HepG2 (cell line): ENCODE data around the gene TMEM141. TPM values are rescaled to one million over a fixed set of nuclear protein-coding genes. Genes with fewer than 3 reads are reported as not detected.
"Not testable (repeated sequence)": the region's sequence is repeated elsewhere in the genome, so short reads cannot be mapped to it uniquely, and the experiment has no call there.

Experiments
- AGO2 ChIP-seq: fragments of 200-400 bp; formaldehyde crosslinking; optimal IDR thresholded peaks from 2 replicates; pipeline ENCODE3; 2017; ENCODE audit warnings: mild to moderate bottlenecking, low read depth, low read length, moderate library complexity
- ARID4A ChIP-seq: sonication (generic); formaldehyde crosslinking; IDR thresholded peaks from 2 replicates; pipeline ENCODE4 v1.5.0; 2020; ENCODE audit warnings: mild to moderate bottlenecking, missing genetic modification reagents, borderline replicate concordance
- FOXC1 ChIP-seq: sonication (generic); formaldehyde crosslinking; IDR thresholded peaks from 2 replicates; pipeline ENCODE4 v1.8.0; 2022; ENCODE audit warnings: mild to moderate bottlenecking, missing genetic modification reagents, borderline replicate concordance
- FOXK1 ChIP-seq: sonication (generic); formaldehyde crosslinking; IDR thresholded peaks from 2 replicates; pipeline ENCODE4 v1.4.0; 2020; ENCODE audit warnings: low read depth, missing genetic modification reagents, borderline replicate concordance
- HINFP ChIP-seq: sonication (generic); formaldehyde crosslinking; IDR thresholded peaks from 2 replicates; pipeline ENCODE4 v1.4.0; 2020; ENCODE audit warnings: low read depth, mild to moderate bottlenecking, missing genetic modification reagents
- KAT8 ChIP-seq: IDR thresholded peaks from 2 replicates; pipeline ENCODE4 v1.6.1; 2016; ENCODE audit warnings: missing genetic modification reagents, missing compliant biosample characterization
- KDM1A ChIP-seq: IDR thresholded peaks from 2 replicates; pipeline ENCODE4 v1.6.1; 2016; ENCODE audit warnings: missing compliant biosample characterization
- MED1 ChIP-seq: sonication (generic); formaldehyde crosslinking; IDR thresholded peaks from 2 replicates; pipeline ENCODE4 v1.4.0; 2020; ENCODE audit warnings: missing genetic modification reagents
- NFYC ChIP-seq: IDR thresholded peaks from 2 replicates; pipeline ENCODE4 v1.6.1; 2016; ENCODE audit warnings: missing genetic modification reagents, missing compliant biosample characterization
- POLR2G ChIP-seq: fragments of 200-400 bp; formaldehyde crosslinking; IDR thresholded peaks from 2 replicates; pipeline ENCODE4 v1.6.1; 2018; ENCODE audit warnings: mild to moderate bottlenecking, low read depth, low read length, moderate library complexity
- REPIN1 ChIP-seq: sonication (generic); formaldehyde crosslinking; IDR thresholded peaks from 2 replicates; pipeline ENCODE4 v1.8.0; 2022; ENCODE audit warnings: missing genetic modification reagents, low read depth, mild to moderate bottlenecking, borderline replicate concordance
- SAP130 ChIP-seq: IDR thresholded peaks from 2 replicates; pipeline ENCODE4 v1.6.1; 2016; ENCODE audit warnings: low read depth
- SOX6 ChIP-seq, 2 experiments: fragments of 450-650 bp in 1 of 2; sonication (generic) in 1 of 2; formaldehyde crosslinking in 1 of 2; IDR thresholded peaks; 2 replicates each; pipeline versions ENCODE4 v1.4.0 to v1.6.1; 2017 to 2020; ENCODE audit warnings: antibody characterized with exemption in 1 of 2, mild to moderate bottlenecking in 1 of 2, missing genetic modification reagents in 1 of 2
- TP53 ChIP-seq: sonication (generic); formaldehyde crosslinking; conservative IDR thresholded peaks from 2 replicates; pipeline ENCODE4 v1.4.0; 2020; ENCODE audit warnings: missing genetic modification reagents
- ZFP90 ChIP-seq: sonication (generic); formaldehyde crosslinking; IDR thresholded peaks from 2 replicates; pipeline ENCODE4 v1.8.0; 2022; ENCODE audit warnings: missing genetic modification reagents, mild to moderate bottlenecking, inconsistent platforms, borderline replicate concordance
- ZNF564 ChIP-seq: sonication (generic); formaldehyde crosslinking; IDR thresholded peaks from 2 replicates; pipeline ENCODE4 v1.8.1; 2023; ENCODE audit warnings: mild to moderate bottlenecking, missing genetic modification reagents
- ZNF749 ChIP-seq: sonication (generic); formaldehyde crosslinking; IDR thresholded peaks from 2 replicates; pipeline ENCODE4 v1.8.0; 2022; ENCODE audit warnings: mild to moderate bottlenecking, missing genetic modification reagents, moderate library complexity, borderline replicate concordance
- ZNF850 ChIP-seq: sonication (generic); formaldehyde crosslinking; conservative IDR thresholded peaks from 2 replicates; pipeline ENCODE4 v1.9.0; 2021; ENCODE audit warnings: mild to moderate bottlenecking, missing genetic modification reagents
- polyA plus RNA-seq, 8 experiments: library from polyadenylated mRNA; depleted of rRNA in 3 of 8; stranded (reverse) in 7 of 8; unstranded in 1 of 8; fragments of >200 nt; fragmentation: Illumina TruSeq in 4 of 8; extraction: Trizol in 4 of 8; gene quantifications; 2 replicates each; pipeline versions ENCODE4 v1.2.1 to v1.2.3, GENCODE V29; 2011 to 2016; ENCODE audit warnings: low read depth in 4 of 8, missing spikeins in 1 of 8, mixed read lengths in 1 of 8; ENCODE audit not compliant: insufficient read depth in 1 of 8
- total RNA-seq, 5 experiments: library from RNA; depleted of rRNA; stranded (reverse); fragments of >200 nt; fragmentation: Illumina TruSeq; extraction: Trizol; gene quantifications; 2 replicates each; pipeline ENCODE4 v1.2.3, GENCODE V29; 2016; ENCODE audit warnings: low read depth in 1 of 5
- TF ChIP-seq, protein P1 (sequence below): sonication (generic); formaldehyde crosslinking; IDR thresholded peaks from 2 replicates; pipeline ENCODE4 v1.4.0; 2020; ENCODE audit warnings: mild to moderate bottlenecking, missing genetic modification reagents
- TF ChIP-seq, protein P2 (sequence below): sonication (generic); formaldehyde crosslinking; IDR thresholded peaks from 2 replicates; pipeline ENCODE4 v1.8.1; 2023; ENCODE audit warnings: mild to moderate bottlenecking, inconsistent platforms, moderate library complexity, missing genetic modification reagents, borderline replicate concordance

The TMEM141 gene
- total and polyA plus RNA-seq, 2 of the 13 experiments (the other 11 are each of a cell fraction or from before 2014, with no cell fraction given) = 81.0 to 202 TPM

DNA sequence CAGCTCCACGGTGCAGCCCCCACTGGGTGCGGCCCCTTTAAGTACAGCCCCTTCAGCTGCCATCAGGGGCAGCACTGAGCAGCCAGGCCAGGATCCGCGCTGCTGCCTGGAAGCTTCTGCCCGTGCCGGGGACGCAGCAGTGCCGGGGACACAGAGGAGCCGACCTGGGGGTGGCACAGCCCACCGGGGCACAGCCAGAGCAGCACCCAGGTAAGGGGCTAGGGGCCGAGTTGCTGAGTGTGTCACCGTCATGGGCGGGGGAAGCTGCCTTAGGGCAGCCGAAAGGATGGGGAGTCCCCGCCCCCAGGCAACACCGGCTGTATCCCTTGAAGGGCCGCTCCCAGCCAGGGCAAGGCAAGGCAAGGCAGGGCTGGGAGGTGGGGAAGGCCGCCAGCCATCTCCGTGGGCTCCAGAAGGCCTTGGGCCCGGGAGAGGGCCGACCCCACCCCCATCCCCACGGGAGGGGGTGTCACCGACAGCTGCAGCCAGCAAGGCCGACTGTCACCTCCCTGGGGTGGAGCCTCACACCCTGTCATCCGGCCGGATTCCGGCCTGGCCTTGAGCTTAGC is 51.3 kb downstream of the TMEM141 start, which contains the start of gene AJM1 (continued):
- TF ChIP-seq HINFP (CRISPR knock-in tag) (0 out of 2 replicates have a peak, but pooled peaks have one; percentile 56), POLR2G (peak; percentile 68), FOXK1 (CRISPR knock-in tag) (0 out of 2 replicates have a peak, but pooled peaks have one; percentile 13), KDM1A (CRISPR knock-in tag) (0 out of 2 replicates have a peak, but pooled peaks have one; percentile 14), SAP130 (CRISPR knock-in tag) (peak; percentile 60), KAT8 (CRISPR knock-in tag) (peak; percentile 19), REPIN1 (CRISPR knock-in tag) (peak; percentile 61; the same call in 1 of the 2 replicates), AGO2 (peak; percentile 89), ZFP90 (CRISPR knock-in tag) (peak; percentile 76), SOX6 (CRISPR knock-in tag; IDR thresholded peaks at IDR 0.05) (peak; percentile 41; the same call in 1 of the 2 replicates), FOXC1 (CRISPR knock-in tag) (peak; percentile 96), NFYC (CRISPR knock-in tag) (peak; percentile 8; the same call in 1 of the 2 replicates), ZNF850 (0 out of 2 replicates have a peak, but pooled peaks have one; percentile 55), ZNF564 (peak; percentile 65; the same call in 1 of the 2 replicates), MED1 (CRISPR knock-in tag) (peak; percentile 14), ARID4A (CRISPR knock-in tag) (peak; percentile 78), ZNF749 (0 out of 2 replicates have a peak, but pooled peaks have one; percentile 31), TP53 (CRISPR knock-in tag) (peak; percentile 75; the same call in 1 of the 2 replicates)
- TF ChIP-seq, protein P1, sequence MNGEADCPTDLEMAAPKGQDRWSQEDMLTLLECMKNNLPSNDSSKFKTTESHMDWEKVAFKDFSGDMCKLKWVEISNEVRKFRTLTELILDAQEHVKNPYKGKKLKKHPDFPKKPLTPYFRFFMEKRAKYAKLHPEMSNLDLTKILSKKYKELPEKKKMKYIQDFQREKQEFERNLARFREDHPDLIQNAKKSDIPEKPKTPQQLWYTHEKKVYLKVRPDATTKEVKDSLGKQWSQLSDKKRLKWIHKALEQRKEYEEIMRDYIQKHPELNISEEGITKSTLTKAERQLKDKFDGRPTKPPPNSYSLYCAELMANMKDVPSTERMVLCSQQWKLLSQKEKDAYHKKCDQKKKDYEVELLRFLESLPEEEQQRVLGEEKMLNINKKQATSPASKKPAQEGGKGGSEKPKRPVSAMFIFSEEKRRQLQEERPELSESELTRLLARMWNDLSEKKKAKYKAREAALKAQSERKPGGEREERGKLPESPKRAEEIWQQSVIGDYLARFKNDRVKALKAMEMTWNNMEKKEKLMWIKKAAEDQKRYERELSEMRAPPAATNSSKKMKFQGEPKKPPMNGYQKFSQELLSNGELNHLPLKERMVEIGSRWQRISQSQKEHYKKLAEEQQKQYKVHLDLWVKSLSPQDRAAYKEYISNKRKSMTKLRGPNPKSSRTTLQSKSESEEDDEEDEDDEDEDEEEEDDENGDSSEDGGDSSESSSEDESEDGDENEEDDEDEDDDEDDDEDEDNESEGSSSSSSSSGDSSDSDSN = peak; percentile 78
- TF ChIP-seq SOX6 (IDR thresholded peaks at IDR 0.05) = not testable (repeated sequence)
- TF ChIP-seq, protein P2, sequence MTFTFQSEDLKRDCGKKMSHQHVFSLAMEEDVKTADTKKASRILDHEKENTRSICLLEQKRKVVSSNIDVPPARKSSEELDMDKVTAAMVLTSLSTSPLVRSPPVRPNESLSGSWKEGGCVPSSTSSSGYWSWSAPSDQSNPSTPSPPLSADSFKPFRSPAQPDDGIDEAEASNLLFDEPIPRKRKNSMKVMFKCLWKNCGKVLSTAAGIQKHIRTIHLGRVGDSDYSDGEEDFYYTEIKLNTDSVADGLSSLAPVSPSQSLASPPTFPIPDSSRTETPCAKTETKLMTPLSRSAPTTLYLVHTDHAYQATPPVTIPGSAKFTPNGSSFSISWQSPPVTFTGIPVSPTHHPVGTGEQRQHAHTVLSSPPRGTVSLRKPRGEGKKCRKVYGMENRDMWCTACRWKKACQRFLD (CRISPR knock-in tag) = peak; percentile 54; the same call in 1 of the 2 replicates
